GM12875 (cell line): ENCODE data around the gene KRT71.

Experiments used
- H3K4me3 ChIP-seq: one replicate; pipeline ENCODE4 v1.5.1; 2011; ENCODE audit warnings: low read depth, low read length, control low read depth
- CTCF ChIP-seq: IDR thresholded peaks from 2 replicates; pipeline ENCODE4 v1.5.1; 2011; ENCODE audit warnings: low read depth, mild to moderate bottlenecking, control low read depth, inconsistent platforms, low read length, moderate library complexity, borderline replicate concordance; ENCODE audit not compliant: insufficient read depth

Gene KRT71

GRCh38 chr12:52551216-52551865 is 1.6 kb downstream of the KRT71 start:
- no peak overlapping the region for H3K4me3 ChIP-seq
- no peak for TF ChIP-seq CTCF

DNA sequence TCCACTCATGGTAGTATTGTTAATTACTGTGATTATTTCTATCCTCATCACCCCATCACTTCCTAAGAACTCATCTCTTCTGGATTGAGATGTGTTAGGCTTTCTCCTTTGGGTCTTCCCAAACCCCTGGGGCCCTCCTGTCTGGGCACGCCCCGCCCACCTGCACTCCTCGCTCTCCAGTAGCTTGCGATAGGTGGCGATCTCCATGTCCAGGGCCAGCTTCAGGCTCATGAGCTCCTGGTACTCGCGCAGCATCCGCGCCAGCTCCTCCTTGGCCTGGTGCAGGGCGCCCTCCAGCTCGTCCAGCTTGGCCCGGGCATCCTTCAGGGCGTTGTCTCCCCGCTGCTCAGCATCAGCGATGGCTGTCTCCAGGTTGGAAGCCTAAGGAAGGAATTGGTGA is 6.8 kb downstream of the KRT71 start:
- no peak overlapping the region for H3K4me3 ChIP-seq
- TF ChIP-seq CTCF, result no peak

- no peak for TF ChIP-seq CTCF
- H3K4me3 ChIP-seq, result no peak overlapping the region
Measured at GRCh38 chr12:52543985-52544883, 8.7 kb downstream of the KRT71 start.

DNA sequence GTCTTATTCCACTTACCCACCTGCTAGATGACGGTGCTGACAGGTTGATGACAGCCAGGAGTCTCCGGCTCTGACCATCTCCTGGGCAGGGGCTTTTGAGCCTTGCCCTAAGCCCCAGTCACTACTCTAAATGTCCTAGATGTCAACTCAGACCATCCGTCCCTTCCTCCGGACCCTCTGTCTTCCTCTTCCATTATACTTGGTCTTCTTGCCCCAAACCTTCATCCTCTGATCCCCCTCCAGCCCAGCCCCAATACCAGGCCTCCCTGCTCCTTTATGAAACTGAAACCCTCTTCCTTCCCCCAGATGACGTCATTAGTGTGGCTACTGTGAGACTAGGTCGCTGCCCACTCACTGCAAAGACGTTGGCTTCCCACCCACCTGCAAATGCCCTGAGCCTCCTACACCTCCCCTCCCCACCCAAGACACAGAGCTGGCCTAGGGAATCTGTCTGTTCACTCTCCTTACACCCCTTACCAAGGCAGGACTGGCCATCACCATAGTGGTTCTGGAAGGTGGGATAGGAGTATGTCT is 10.1 kb downstream of the KRT71 start:
- TF ChIP-seq CTCF, result no peak
- H3K4me3 ChIP-seq, result no peak overlapping the region

DNA sequence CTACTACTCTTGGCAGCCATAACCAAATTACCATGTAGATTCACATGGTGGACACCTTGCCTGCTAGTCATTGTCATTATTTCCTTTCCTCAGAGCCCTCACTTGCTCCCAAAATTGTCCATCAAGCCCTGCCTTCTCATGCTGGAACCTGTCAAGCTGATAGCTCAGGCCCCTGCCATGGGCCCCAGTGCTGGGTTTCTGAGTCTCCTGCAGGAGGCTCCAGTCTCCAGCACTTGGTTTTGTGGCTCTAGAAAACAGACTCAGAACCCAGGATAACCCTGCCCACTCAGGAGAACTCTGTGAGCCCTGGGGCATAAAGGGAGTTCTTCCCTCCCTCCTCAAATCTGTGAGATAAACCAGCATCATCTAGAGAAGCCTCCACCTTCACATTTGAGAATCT is 10.8 kb downstream of the KRT71 start:
- no peak overlapping the region for H3K4me3 ChIP-seq
- TF ChIP-seq CTCF, result no peak

DNA sequence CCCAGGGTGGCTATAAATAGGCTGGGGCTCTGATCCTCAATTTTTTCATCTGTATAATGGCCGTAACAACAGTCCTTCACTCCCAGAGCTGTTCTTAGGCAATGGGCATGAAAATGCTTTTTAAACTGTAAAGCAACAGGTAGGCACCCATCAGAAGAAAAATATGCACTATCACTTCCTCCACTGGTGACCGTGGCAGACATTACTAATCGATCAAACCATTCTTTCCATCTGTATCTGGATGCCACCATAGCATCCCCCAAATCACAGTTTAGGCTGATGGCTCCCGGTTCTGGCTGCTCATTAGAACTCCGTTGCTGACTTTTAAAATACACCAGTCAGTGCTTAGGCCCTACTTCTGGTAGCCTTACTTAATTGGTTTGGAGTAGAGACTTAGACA is 11.2 kb downstream of the KRT71 start:
- no peak for TF ChIP-seq CTCF
- no peak overlapping the region for H3K4me3 ChIP-seq

GRCh38 chr12:52540531-52540930 is 12.4 kb downstream of the KRT71 start:
- H3K4me3 ChIP-seq, result no peak overlapping the region
- no peak for TF ChIP-seq CTCF
